Stimulated activated CD8-positive, alpha-beta memory T cell treated with anti-CD3 and anti-CD28 coated beads, Interleukin-15, amount 100 ng/mL, for 1 hour (primary cell): ENCODE measurements around the gene NAPSA.
"Not testable (repeated sequence)": the region's sequence is repeated elsewhere in the genome, so short reads cannot be mapped to it uniquely, and the experiment has no call there.

Source experiments
- DNase-seq: peaks from one replicate; pipeline ENCODE4 v3.0.0-alpha.2; 2020; ENCODE audit warnings: low read depth

The NAPSA gene

DNA sequence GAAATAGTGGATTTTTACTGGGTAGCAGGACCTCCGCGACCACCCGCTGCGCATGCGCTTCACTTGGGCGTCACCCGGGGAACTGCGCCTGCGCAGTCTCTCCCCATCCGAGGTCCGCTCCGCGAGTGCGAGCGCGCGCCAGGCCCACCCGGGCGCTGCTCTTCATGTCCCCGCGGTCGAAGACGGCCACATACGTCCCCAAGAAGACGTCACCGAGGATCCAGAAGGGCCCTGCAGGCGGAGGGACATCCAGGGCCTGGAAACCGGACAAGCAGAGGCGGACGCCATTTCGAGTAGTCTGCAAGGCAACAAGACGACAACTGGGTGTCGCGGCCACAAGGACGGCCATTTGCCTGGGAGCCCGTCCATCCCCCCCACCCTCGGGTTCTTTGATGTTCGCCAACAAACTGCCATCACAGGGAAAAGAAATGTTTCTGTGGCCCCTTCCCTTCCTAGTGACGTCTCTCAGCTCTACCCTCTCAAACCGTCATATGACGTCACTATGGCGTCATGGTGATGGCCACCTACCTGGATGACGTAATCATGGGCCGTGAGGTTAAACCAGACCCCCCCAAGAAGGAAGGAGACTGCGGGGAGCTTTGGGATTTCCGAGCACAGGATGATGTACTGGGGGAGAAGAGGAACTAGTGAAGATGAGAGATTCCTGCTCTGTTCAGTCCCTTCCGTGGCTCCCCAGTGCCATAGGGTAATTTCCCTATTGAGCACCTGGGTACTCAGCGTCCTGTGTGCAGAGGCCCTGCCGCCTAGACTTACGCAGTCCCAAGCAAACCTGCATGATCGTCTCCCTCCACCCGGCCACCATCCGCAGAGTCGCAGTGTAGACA lies 6.7 kb downstream of the NAPSA start:
- DNase-seq, result peak; percentile 56

DNA sequence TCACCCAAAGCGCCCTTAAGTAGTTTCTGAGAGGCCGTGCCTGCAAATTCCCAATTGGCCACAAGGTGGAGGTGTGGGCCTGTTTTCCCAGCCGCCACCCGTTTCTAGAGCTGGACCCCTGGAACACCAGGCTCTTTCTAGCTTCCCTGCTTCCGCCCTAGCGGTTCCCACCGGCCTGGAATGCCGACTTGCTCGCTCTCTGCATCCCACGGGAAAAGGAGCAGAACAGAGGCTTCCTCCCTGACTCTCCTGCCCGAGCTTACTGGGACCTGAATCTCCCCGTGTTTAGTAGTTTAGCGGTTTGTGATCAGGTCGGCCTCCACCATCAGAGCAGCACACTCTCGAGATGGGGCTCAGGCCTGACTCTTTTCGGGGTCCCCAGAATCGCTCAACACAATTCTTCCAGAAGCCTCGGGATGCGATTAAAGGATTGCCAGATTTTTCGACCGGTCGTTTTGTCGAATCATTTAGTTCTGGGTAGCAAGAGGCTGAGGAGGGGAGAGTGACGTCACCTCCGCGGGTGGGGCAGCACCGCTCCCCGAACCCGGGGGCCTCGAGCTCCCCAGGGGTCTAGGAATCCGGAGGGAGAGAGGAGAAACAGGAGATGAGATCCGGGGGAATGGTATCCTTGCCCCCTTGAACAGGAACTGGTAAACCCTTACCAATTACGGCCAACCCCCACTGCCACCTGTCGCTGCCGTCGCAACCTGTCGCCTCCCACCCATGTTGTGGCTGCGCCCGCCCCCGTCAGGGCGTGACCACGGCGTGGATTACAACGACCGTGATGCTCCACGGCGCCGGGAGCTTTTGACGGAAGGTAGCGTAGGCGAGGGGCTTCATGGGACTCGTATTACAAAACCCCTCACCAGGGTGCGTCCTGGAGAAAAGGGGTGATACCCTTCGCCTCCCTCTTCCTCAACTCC lies 8.0 kb downstream of the NAPSA start:
- peak; percentile 78 for DNase-seq

DNA sequence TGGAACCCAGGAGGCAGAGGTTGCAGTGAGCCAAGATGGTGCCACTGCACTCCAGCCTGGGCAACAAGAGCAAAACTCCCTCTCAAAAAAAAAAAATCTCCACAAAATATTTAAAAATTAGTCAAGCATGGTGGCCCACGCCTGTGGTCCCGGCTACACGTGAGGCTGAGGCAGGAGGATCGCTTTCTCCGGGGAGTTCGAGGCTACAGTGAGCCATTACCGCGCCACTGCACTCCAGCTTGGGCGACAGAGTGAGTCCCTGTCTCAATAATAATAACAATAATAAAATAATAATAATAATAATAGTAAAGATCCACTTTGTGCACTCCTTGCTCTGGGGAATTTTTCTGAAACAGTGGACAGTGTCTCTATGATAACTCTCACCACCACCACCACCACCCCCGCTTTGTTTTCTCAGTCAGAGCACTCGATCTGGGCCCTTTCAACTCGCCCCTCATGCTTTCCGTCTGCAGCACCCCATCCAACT lies 8.7 kb downstream of the NAPSA start:
- no peak for DNase-seq

DNA sequence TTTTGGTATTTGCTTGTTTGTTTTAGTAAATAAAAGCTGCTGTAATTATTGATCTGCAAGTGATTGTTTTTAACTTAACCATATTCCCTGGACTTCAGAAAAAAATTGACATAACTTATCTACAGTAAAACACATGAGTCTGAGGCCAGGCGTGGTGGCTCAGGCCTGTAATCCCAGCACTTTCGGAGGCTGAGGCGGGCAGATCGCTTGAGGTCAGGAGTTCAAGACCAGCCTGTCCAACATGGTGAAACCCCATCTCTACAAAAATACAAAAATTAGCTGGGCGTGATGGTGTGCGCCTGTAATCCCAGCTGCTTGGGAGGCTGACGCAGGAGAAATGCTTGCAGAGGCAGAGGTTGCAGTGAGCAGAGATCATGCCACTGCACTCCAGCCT lies 12.0 kb downstream of the NAPSA start:
- not testable (repeated sequence) for DNase-seq

DNA sequence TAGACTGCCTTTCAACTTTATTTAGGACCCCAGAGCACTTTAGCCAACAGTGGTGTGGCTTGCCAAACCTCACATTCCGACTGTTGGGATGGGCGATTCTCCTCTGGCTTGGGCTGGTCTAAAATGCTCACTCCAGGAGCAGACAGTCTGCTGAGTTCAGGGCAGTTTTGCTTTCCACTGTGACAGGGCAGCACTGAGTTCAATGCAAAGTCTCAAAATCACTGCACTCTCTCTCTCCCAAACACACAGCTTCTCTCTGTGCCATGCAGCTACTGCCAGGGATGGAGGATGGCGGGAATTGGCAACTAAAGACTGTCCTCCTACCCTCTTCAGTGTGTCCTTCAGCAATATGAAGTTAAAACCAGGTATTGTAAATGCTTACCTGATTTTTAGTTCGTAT lies 13.2 kb downstream of the NAPSA start:
- DNase-seq, result no peak

DNA sequence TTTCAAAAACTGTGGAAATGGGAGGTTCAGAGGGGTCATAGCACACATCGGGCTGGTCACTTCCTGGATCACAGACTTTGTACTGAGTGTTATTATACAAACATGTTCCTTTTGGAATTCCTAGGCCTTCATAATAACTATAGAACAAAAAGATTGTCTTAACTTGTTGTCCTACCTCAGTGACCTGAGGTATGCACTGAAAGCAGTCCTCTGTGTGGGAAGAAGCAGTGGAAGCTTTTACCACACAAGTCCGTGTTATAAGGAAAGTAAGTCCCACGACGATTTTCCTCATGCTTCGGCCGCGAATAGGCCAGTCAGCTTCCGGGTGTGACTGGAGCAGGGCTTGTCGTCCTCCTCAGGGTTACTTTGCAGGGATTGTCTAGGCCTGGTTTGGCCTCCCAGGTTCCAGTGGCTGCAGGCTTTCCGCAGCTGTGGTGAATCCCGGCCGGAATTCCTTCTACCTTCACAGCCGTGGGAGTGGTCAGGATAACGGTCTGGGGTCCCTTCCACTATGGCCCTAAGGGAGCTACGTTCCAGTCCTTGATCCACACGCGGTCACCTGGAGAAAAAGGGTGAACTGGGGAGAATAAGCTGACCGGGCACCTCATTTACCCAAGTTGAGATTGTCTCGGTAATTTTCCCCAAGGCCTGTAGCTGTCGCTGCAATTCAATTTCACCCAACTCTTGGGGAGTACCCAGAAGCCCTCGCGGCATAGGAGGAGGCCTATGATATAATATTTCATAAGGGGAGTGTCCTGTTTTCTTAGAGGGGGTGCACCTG lies 16.0 kb downstream of the NAPSA start:
- no peak for DNase-seq

DNA sequence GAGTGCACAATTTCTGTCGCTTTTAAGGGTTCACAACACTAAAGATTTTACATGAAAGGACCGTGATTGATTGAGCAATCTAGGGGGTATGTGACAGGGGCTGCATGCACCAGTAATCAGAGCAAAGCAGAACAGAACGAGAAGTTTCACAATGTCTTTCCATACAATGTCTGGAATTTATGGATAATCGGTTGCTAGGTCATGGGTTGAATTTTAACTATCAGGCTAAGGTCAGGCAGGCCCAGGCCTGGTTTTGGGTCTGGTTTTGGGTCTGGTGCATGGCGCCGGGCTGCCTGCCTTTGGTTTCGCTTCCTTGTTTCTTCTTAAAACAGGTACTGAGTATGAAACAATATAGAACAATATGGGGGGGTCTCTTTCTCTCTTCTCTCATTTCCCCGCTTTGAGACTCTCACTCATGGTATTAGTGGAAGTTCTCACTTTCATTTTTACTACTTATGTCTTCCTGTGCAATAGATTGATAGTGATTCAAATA lies 18.3 kb downstream of the NAPSA start:
- not testable (repeated sequence) for DNase-seq

DNA sequence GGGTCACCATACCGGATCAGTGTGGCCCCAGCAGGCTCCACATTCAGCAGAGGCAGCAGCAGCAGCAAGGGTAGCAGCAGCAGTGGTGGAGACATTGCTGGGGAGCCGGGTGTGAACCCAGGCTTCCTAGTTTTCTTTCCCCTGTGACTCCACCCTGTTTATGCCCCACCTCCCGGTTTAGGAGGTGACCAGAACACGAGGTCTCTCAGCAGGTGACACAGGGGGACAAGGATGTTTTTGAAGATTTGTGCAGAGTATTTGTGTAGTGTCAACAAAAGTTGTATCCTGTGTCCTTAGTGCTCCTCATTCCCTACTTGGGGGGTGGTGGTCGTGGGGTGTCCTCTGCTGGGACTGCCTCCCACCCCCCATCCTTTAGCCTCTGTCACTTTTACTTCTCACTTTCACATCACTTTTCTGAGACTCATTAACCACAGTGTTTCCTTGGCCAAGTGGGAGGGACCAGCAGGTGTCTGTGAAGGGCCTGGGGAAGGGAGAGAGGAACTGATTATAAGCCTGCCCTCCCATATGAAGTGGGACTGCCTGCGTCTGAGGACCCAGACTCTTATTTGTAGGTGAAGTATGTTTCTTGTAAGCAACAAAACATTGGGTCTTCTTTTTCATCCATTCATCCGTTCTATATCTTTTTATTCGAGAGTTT lies 20.6 kb downstream of the NAPSA start:
- DNase-seq, result no peak

DNA sequence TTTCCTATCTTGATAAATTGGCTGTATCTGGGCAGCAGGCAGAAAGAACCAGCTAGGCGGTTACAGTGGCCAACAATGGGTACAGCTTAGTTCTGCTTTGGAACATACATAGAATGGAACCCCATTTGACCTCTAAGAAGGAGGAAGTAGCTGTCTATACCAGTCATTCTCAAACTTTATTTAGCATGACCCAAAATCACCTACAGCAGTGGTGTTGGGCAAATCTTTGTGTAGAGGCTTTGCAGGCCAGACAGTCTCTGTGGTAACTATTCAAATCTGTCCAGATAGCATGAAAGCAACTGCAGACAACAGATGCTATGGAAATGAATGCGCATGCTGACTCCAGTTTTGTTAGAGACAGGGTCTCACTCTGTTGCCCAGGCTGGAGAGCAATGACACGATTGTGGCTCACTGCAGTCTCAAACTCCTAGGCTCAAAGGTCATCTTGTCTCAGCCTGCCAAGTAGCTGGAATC lies 24.3 kb downstream of the NAPSA start:
- no peak for DNase-seq

DNA sequence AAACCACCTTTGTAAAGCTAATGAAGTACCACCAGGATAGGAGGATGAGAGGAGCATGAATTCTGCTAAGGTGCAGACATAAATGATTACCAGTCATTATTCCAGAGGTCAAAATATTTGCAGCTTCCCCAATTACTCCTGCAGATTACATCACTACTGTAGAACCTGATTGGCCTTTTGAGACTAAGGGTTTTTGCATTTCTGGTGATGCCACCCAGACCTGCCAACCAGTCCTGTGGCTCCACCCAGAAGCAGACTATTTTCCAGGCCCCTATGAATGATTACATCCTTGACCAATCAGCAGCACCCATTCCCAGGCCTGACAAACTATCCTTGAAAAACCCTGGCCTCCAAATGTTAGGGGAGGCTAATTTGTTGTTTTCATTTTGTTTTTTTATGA lies 25.1 kb downstream of the NAPSA start:
- no peak for DNase-seq

DNA sequence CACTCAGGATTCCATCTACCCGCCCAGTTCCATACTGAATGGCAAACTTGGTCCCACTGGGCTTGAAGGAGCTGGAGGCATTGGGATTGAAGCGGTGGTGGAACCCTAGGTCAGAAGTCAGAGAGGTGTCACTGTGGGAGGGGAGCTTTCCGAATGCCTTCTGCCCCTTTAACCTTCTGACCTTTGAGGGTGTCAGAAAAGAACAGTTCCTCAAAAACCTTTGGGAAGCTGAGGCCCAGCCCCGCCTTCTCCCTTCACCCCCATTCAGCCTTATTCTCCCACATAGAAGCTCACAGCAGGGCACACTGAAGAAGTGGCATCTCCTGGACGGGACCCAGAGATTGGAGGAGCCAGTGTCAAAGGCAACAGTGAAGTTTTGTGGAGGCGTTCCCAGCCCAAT lies 28.4 kb downstream of the NAPSA start:
- not testable (repeated sequence) for DNase-seq

DNA sequence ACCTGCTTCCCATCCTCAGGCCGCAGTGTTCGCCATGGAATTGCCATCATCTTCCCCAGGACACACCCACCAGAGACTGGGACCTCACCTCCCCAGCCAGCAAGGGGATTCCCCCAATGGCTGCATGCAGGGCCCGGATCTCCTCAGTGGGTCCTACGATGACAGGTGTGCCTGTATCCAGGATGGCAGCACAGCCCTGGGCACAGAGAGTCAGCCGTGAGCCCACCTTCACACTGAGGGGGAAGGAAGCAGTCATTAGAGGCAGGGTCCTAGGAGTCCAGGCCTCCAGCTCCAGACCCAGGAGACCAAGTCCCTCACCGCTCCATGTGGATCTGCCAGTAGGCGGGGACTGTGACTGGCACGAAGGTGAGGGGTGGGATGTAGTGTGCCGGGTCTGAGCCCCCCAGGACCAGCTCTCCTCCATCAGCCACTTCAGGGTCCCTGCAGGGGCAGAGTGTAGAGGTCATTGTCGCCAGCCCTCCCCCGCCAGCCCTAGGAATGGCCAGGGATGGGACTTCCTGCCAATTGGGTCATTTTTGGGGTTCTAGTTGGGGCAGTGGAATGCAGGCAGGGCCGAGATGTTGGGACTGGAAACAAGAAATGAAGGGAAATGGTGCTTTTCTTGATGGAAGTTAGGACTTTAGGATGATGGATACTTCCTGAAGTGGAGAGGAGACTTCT lies 30.6 kb downstream of the NAPSA start:
- DNase-seq, result no peak

DNA sequence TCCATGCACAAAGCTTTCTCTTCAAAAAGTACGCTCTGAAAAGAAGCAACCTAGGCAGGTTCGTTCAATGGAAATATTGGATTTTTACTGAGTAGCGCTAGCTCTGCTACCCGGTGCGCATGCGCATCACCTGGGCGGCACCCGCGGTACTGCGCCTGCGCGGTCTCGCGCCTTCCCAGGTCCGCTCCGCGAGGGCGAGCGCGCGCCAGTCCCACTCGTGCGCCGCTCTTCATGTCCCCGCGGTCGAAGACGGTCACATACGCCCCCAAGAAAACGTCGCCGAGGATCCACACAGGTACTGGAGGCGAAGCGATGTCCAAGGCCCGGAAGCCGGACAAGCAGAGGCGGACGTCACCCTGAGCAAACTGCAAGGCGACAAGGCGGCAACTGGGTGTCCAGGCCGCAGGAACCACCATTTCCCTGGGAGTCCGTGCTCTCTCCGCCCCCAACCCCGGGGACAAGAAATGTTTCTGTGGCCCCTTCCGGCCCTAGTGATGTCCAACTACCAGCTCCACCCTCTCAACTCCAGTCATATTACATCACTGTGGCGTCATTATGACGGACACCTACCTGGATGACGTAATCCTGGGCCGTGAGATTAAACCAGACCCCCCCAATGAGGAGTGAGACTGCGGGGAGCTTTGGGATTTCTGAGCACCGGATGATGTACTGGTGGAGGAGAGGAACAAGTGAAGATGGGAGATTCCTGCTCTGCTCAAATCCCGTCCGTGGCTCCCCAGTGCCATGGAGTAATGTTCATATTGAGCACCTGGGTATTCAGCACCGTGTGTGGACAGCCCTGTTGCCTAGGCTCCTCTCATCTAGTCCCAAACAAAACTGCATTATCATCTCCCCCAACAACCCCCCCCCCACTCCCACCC lies 31.5 kb downstream of the NAPSA start:
- peak; percentile 62 for DNase-seq

DNA sequence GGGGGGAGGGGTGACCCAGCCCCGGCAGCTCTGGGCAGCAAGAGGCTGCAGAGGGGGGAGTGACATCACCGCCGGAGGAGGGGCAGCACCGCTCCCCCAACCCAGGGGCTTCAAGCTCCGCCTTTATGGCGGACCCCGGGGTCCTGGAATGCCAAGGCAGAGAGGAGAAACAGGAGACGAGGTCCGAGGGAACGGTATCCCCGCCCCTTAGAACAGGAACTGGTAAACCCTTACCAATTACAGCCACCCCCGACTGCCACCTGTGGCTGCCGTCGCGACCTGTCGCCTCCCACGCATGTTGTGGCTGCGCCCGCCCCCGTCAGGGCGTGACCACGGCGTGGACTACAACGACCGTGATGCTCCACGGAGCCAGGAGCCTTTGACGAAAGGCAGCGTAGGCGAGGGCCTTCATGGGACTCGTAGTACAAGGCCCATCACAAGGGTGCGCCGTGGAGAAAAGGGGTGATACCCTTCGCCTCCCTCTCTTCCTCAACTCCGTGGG lies 32.2 kb downstream of the NAPSA start:
- DNase-seq, result peak; percentile 80

DNA sequence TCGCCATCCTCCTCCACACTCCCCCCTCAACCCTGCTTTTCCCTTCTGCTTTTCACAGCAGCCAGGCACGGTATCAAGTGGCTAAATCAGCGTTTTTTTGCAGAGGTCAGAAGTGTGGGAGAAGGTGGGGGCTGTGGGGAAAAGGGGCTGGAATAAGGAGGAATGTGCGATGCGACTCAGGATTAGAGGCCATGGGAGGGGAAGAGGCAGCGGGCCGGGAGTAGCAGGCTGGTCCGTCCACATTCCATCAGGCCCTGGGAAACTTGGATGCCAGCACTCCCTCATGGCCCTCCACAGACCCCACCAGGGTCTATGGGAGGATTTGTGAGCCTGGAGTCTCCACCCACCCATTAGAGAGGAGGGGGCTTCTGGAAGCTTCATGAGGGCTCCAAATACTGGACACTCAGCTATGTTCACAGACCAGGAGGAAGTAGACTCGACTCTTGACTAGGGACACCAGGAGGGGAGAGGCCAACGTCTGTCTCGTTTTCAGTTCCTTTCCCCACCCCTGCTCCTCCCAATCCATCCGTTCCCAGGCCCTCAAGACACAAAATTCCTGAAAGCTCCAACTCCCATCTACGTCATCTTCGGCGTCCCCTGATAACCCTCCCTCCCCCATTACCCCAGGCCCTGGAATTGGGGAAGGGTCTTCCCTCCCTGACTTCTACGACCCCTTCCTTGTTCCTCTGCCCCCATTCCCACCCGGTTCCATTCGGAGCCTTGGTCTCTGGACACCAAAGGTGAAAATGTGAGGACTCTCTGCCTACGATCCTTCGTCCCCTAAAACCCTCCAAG lies 33.0 kb downstream of the NAPSA start:
- DNase-seq, result no peak

DNA sequence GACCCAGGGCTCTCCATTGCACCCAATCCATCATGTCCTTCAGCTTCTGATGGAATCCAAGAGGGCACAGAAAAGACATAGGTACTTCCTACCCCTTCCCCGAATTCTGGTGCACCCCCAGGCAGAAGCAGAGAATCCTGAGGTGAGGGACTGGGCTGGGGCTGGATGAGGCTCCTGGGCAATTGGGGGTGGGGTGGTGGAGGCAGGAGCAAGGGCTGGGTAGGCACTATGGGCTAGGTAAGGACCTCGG lies 33.5 kb downstream of the NAPSA start:
- no peak for DNase-seq

DNA sequence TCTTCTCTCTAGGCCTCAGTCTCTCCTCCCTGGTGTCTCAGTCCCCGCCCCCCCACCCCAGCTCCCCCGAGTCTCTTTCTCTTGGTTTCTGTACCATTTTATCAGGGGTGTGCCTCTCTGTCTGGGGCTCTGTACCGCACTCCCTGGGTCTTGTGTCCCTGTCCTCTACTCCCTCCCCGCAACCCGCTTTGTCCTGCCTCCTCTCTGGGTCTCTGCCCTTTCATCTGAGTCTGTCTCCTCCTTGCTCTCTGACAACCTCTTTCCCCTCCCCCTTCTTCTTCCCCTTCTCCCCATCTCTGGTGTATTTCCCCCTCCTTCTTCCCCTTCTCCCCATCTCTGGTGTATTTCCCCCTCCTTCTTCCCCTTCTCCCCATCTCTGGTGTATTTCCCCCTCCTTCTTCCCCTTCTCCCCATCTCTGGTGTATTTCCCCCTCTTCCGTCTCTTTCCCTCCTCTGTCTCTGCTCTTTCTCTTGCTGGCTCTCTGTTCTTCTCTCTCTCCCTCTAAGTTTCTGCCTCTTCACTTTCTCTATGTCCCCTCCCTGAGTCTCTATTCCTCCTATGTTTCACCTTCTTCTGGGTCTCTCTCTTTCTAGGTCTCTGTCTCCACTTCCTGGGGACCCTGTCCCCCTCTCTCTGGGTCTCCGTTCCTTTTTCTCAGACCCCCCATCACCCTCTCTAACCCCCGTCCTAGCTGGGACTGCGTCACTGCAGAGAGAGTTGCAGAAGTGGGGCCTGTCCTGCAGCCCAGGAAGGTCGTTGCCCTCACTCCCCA lies 34.0 kb downstream of the NAPSA start:
- DNase-seq, result no peak
